Measurements from ENCODE around the gene PLEKHG4B.
"Not testable (repeated sequence)": the region's sequence is repeated elsewhere in the genome, so short reads cannot be mapped to it uniquely, and the experiment has no call there.

The PLEKHG4B gene

DNA sequence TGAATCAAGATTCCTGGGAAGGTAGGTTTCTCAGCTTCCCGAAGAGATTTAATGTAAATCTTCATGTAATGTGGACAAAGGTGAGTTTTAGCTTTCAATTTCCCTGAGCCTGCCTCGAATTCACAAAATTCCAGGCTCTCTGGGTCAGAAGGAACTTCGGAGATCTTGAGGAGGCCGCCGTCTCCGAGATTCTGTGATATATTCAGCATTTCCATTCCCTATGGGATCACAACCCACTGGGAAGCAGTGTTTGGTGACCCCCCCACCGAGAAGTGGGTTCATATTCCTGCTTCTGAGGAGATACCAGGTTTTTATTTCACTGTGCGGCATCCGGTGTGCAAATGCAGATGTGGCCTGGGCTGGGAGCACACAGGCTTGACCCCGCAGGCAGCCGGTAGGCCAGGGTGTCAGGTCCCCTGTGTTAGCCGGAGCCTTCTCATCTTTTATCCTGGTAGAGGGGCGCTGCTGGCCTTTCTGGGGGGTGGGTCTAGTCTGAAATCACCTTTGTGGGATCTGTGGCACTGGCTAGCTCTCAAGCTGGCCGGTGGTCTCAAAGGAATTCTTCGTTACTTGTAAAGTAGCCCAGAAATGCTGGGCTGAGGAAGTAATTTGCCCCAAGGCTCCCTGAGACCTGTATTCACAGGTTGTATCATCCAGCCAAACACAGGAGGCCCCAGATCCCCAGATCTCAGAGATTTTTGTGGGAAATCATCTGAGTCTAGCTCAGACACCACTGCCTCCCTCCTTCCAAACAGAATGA is 1.4 kb downstream of the PLEKHG4B start:
- no peak for DNase-seq (ENCODE audit: low read depth)
- no peak overlapping the region for H3K4me3 ChIP-seq (ENCODE audit: low read depth, low read length)

DNA sequence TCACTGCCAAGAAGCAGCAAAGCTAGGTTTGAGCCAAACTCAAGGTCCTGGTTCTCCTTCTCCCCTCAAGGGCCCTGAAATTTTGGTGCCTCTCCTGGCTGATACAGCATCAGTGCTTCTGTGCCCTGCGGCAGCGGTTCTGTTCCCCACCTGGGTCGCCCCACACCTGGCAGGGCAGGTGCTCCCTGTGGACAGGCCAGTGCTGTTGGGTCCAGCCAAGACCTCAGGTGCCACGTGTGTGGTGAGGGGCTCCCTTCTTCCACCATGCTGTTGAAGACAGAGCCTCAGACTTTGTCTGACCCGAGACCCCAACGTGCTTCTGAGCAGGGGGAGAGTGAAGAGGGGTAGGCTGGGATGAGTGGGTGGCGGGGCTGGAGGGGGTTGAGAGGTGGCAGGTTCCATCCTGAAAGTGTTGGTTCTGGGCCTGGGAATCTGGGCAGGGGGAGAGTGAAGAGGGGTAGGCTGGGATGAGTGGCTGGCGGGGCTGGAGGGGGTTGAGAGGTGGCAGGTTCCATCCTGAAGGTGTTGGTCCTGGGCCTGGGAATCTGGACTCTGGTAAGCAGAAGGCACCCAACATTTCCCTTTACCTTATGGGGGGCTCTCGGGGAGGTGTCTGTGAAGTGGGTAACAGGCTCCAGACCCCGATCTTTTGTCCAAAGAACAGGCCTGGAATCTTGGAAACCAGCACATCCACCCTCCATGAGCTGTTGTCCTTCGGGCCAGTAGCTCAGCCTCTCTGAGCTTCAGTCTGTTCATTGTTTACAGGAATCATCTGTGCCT is 2.3 kb downstream of the PLEKHG4B start:
- H3K4me3 ChIP-seq (ENCODE audit: low read depth, low read length): no peak overlapping the region
- DNase-seq (ENCODE audit: low read depth): no peak

DNA sequence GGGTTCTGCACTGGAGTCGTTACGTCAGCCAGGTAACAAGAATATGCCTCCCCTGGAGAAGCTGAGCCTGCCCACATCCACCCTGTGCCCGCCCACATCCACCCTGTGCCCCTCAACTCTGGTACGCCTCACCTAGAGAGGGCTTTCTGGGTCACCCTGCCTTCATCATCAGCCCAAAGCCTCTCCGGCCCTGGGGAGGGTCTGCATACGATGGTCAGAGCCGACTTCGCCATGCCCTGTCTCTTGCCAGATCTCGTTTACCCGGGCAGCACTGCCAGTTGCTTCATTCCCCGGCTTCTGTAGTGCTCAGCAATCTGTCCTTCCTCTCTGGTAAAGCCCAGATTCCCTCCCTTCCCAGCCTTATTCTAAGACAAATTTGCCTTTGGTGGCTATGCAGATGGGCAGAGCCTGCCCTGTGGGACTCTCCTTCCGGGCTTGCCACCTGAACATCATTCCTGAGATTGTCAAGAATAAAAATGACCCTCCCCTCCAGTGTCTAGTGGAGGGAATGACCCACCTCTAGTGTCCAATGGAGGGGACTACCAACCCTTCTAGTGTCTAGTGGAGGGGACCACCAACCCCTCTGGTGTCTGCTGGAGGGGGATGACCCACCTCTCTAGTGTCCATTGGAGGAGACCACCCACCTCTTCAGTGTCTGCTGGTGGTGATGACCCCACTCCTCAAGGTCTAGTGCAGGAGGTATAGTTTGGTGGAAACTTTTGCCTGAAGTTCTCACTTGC is 3.4 kb downstream of the PLEKHG4B start:
- DNase-seq (ENCODE audit: low read depth): no peak
- no peak overlapping the region for H3K4me3 ChIP-seq (ENCODE audit: low read depth, low read length)

DNA sequence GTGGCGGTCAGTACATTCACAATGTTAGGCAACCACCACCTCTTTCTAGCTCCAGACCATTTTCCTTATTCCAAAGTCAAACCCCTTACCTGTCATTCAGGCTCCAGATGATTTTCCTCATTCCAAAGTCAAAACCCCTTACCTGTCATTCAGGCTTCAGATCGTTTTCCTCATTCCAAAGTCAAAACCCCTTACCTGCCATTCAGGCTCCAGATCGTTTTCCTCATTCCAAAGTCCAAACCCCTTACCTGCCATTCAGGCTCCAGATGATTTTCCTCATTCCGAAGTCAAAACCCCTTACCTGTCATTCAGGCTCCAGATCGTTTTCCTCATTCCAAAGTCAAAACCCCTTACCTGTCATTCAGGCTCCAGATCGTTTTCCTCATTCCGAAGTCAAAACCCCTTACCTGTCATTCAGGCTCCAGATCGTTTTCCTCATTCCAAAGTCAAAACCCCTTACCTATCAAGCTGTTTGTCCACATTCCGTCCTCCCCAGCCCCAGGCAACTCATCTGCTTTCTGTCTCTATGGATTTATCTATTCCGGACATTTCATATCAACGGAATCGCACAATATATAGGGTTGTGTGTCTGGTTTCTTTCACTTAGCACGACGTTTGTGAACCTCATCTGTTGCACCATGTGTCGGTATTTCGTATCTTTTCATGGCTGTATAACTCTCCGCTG is 5.2 kb downstream of the PLEKHG4B start:
- no peak overlapping the region for H3K4me3 ChIP-seq (ENCODE audit: low read depth, low read length)
- no peak for DNase-seq (ENCODE audit: low read depth)

DNA sequence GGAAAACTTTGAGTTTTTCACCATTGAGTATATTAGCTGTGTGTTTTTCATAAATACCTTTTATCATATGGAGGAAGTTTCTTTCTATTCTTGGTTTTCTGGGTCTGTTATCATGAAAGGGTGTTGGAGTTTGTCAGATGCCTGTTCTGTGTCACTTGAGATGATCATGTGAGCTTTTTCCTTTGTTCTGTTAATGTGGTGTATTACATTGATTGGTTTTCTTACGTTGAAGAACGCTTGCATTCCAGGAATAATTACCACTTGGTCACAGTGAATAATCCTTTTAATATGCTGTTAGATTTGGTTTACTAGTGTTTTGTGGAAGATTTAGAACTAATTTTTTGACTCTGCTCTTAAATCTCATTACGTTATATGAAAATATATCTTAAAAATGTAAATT is 7.8 kb downstream of the PLEKHG4B start:
- no peak overlapping the region for H3K4me3 ChIP-seq (ENCODE audit: low read depth, low read length)
- DNase-seq (ENCODE audit: low read depth): no peak

DNA sequence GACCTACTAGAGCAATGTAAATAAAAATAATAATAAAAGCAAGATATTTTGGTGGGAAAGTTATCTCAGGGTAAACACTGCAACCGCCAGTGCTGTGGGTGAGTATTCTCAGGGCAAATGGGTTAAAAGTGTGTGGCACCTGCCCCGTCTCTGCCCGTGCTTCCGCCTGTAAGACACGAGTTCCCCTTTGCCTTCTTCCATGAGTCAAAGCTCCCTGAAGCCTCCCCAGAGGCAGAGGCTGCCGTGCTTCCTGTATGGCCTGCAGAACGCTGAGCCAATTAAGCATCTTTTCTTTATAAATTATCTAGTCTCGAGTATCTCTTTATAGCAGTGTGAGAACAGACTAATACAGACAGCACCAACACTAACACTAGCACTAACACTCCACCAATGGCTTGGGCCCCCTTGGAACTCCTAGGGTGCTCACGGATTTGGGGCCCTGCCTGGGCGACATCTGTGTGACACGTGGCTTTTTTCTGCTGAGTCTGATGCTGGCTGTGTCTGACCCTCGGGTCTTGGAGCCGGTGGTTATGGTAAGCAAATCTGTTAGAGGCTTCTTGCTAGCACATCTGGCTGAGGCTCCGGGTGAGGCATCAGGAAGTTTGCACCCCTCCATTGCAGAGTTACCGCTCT is 10.6 kb downstream of the PLEKHG4B start:
- DNase-seq (ENCODE audit: low read depth): no peak
- no peak overlapping the region for H3K4me3 ChIP-seq (ENCODE audit: low read depth, low read length)

DNA sequence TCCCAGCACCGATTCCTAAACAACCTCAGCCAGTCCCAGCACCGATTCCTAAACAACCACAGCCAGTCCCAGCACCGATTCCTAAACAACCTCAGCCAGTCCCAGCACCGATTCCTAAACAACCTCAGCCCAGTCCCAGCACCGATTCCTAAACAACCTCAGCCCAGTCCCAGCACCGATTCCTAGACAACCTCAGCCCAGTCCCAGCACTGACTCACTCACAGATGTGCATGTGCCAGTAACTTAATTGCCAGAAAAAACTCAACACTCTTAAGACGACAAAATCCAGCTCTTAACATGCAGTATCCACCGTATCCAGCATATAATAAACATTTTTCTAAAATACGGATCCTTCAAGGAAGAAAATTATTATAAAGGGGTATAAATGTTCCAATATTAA is 12.1 kb downstream of the PLEKHG4B start:
- not testable (repeated sequence) for H3K4me3 ChIP-seq (ENCODE audit: low read depth, low read length); DNase-seq (ENCODE audit: low read depth)

DNA sequence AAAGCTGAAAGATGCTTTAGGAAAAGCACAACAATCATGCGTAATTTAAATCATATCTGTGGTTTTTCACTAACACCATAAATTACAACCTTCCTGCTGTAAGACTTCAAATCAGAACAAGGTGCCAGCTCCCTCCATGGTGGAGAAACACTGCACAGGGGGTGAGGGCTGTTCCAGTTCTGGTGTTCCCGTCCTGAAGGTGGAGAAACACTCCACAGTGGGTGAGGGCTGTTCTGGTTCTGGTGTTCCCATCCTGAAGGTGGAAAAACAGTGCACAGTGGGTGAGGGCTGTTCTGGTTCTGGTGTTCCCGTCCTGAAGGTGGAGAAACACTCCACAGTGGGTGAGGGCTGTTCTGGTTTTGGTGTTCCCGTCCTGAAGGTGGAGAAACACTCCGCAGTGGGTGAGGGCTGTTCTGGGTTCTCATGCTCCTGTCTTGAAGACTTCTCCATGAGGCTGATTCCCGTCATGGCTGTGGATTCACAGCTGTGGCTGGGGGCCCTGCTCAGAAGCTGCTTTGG is 12.9 kb downstream of the PLEKHG4B start:
- H3K4me3 ChIP-seq (ENCODE audit: low read depth, low read length): no peak overlapping the region
- DNase-seq (ENCODE audit: low read depth): no peak

DNA sequence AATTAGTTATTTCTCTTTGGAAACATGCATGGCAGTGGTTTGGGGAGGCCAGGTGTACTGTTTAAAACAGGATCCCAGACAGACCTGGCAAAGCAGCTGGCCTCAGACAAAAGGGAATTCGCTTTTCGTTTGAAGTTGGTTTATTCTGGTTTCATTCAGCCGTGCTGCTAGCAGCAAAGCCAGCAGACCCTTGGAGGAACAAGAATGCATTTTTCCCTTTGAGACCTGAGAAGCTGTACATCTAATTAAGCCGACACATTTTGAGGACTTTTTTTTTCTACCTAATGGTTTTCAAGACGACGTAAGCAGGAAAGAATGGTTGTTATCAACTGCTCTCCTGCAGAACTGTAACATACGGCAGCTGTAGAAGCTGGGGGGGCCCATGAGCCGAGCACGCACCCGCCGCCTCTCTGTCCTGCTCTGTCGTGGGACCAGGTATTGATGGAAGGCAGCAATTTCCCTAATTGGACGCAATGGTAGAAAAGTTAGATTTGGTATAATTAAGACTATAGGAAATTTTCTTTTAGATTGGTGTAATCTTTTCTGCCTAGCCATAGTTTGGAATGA is 13.6 kb downstream of the PLEKHG4B start:
- DNase-seq (ENCODE audit: low read depth): no peak

DNA sequence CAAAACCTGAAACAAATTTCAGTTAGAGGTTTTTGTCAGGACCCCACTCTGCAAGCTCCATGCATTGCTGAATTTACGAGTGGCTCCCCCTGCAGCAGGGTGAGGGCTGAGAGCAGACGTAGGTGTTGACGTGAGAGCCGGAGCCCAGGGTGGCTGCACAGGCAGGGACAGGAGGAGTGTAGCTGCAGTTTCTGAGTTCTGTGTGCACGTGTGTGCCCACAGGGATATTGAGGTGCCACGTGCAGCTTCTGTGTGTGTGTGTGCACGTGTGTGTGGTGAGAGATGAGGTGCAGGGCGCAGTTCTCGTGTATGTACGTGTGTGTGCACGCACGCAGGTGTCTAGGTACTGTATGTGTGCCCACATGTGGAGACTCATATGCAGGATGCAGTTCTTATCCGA is 14.6 kb downstream of the PLEKHG4B start:
- H3K4me3 ChIP-seq (ENCODE audit: low read depth, low read length): no peak overlapping the region
- no peak for DNase-seq (ENCODE audit: low read depth)

More for the DNA sequence above, 13.6 kb downstream of the PLEKHG4B start:
- no peak overlapping the region for H3K4me3 ChIP-seq (ENCODE audit: low read depth, low read length)

DNA sequence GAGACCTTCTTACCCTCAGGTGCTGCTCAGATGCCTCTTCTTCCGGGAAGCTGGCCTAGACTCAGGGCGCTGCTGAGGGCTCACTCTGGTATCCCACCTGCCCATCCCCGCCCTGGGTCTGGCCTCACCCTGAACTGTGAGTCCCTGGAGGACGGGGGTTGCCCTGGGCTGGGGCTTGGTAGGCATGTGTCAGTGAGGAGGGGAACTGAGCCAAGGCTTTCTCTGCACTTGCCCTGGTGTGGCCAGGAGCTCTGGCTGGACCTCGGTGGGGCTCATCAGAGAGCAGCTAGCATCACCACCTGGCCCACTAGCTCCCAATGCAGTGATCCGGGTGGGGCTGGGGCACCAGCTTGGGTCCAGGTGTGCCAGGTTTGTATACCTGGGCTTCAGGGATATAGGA is 15.6 kb downstream of the PLEKHG4B start:
- H3K4me3 ChIP-seq (ENCODE audit: low read depth, low read length): no peak overlapping the region
- no peak for DNase-seq (ENCODE audit: low read depth)

DNA sequence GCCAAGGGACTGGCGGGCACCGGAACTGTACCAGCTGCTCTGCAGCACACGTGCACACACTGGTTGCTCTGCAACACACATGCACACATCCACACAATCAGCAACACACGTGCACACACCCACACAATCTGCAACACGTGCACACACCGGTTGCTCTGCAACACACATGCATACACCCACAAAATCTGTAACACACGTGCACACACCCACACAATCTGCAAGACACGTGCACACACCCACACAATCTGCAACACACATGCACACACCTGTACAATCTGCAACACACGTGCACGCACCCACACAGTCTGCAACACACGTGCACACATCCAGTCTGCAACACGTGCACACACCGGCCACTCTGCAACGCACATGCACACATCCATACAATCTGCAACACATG is 17.9 kb downstream of the PLEKHG4B start:
- no peak for DNase-seq (ENCODE audit: low read depth)
- no peak overlapping the region for H3K4me3 ChIP-seq (ENCODE audit: low read depth, low read length)

DNA sequence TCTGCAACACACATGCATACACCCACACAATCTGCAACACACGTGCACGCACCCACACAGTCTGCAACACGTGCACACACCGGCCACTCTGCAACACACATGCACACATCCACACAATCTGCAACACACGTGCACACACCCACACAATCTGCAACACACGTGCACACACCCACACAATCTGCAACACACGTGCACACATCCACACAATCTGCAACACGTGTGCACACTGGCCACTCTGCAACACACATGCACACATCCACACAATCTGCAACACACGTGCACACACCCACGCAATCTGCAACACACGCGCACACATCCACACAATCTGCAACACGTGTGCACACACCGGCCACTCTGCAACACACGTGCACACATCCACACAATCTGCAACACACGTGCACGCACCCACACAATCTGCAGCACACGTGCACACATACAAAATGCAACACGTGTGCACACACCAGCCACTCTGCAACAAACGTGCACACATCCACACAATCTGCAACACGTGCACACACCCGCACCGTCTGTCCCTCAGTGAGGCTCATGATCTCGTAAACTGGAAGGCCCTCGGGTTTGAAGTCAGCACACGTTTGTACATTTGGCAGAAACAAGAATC is 18.4 kb downstream of the PLEKHG4B start:
- H3K4me3 ChIP-seq (ENCODE audit: low read depth, low read length): no peak overlapping the region
- no peak for DNase-seq (ENCODE audit: low read depth)

DNA sequence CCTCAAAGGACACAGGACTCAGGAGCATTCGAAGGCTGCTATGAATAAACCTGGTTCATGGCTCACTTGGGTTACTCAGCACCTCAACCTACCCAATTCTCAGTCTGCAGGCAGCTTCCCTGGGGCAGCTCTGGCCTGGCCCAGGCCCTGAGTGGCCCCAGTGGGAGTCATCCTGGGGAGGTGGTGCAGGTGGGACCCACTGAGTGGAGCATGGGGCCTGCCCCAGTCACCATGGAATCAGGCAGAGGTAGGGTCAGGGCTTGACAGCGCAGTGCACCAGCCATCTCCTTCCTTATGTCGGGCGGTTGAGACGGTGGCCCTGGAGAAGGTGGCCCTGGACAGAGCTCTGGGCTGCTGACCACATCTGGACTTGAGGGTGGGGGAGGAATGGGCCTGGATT is 19.2 kb downstream of the PLEKHG4B start:
- no peak for DNase-seq (ENCODE audit: low read depth)
- no peak overlapping the region for H3K4me3 ChIP-seq (ENCODE audit: low read depth, low read length)

DNA sequence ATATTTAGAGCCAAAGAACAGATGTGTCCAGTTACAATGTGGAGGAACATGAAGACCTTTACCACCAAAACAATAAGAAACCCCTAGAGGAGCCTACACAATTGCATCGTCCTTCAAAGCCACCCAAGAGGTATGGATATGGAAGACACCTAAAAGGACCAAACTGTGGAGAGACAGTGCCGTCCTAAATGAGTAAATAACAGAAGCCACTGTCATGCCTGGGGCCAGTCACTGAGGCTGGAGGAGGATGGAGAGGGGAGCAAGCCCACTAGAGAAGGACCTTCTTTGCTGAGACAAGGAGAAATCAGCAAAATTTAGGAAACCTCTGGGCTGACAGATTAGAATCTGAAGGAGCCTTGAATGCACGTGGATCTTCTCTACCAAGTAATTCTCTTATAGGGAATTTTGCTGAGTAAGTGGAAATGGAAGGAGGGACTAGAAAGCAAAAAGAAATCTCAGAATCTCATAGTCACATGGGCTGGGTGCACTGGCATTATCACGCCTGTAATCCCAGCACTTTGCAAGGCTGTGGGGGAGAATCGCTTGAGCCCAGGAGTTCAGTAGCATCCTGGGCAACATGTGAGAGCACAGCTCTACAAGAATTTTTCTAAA is 27.6 kb downstream of the PLEKHG4B start:
- no peak for DNase-seq (ENCODE audit: low read depth)

DNA sequence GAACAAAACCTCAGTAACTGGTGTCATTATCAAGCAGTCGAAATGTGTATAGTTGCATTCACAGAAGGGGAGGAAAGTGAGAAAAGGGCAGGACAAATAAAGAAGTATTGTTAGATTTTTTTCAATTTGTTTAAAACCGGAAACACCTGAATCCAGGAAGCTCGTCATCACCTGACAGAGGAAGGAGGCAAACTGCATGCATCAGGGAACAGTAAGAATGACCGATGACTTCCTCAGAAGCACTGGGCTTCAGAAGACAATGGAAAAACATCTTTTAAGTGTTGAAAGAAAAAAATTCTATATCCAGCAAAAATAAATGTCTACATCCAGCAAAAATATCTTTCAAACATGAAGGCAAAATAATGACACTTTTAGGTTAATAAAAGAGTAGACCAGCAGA is 29.5 kb downstream of the PLEKHG4B start:
- DNase-seq (ENCODE audit: low read depth): no peak
- no peak overlapping the region for H3K4me3 ChIP-seq (ENCODE audit: low read depth, low read length)

More for the DNA sequence above, 27.6 kb downstream of the PLEKHG4B start:
- H3K4me3 ChIP-seq (ENCODE audit: low read depth, low read length): no peak overlapping the region

DNA sequence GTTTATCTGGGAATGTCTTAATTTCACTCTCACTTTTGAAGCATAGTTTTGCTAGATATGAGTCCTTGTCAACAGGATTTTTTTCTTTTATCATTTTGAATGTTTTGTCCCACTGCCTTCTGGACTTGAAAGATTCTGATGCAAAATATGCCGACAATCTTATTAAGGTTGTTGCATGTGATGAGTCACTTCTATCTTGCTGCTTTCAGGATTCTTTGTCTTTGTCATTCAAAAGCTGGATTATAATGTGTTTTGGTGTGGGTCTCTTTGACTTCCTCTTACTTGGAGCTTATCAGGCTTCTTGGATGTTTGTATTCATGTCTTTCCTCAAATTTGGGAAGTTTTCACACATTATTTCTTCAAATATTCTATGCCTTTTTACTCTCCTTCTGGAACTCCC is 33.8 kb downstream of the PLEKHG4B start:
- no peak overlapping the region for H3K4me3 ChIP-seq (ENCODE audit: low read depth, low read length)
- no peak for DNase-seq (ENCODE audit: low read depth)

DNA sequence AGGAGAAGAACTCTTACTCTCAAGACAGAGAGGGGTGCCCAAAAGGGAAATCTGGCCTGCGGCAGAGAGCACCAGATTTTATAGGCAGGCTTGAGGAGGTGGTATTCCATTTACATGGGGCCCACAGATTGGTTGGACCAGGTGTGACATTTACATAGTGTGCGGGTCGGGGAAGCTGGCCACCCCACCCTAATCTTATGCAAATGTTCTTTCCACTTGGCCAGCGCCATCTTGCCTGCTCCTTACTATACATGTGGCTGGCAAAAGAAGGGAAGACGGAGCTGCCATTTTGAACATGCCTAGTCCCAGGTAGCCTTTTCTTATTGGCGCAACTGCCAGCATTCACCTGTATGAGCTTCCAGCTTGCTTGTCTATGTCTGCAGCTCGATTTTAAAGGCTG is 34.8 kb downstream of the PLEKHG4B start:
- no peak for DNase-seq (ENCODE audit: low read depth)
- no peak overlapping the region for H3K4me3 ChIP-seq (ENCODE audit: low read depth, low read length)

Data from skeletal muscle cell (primary cell).